GM19239 (cell line): ENCODE measurements around the gene TNFSF13B.
"Not testable (repeated sequence)": the region's sequence is repeated elsewhere in the genome, so short reads cannot be mapped to it uniquely, and the experiment has no call there.

Experiments used
- DNase-seq: peaks from one replicate; pipeline ENCODE4 v3.0.0; 2011; ENCODE audit warnings: low spot score; ENCODE audit not compliant: insufficient read length
- FAIRE-seq: peaks from 2 replicates; lab custom pipeline; 2011; peaks lifted over from hg19 to GRCh38; lab: Jason Lieb, UNC

Gene TNFSF13B

GRCh38 chr13:108269601-108270328, at the start of gene TNFSF13B:
Gene TNFSF13B, plus strand, starts transcription at chr13:108269718. Its CDS starts 178 bp downstream, at chr13:108269896.
- peak; percentile 14 for DNase-seq
- peak; percentile 86 for FAIRE-seq

- FAIRE-seq = peak; percentile 60
- no peak for DNase-seq
Measured at GRCh38 chr13:108220041-108220440, 49.5 kb upstream of the TNFSF13B start.

- DNase-seq (no peak), FAIRE-seq (no peak)
Measured at GRCh38 chr13:108223687-108224503, 45.6 kb upstream of the TNFSF13B start.

GRCh38 chr13:108225440-108225839, 44.1 kb upstream of the TNFSF13B start:
- no peak for FAIRE-seq
- no peak for DNase-seq

GRCh38 chr13:108226184-108226583, 43.3 kb upstream of the TNFSF13B start:
- no peak for DNase-seq
- FAIRE-seq = peak; percentile 75

- DNase-seq (no peak), FAIRE-seq (peak; percentile 92)
Measured at GRCh38 chr13:108227651-108228272, 41.8 kb upstream of the TNFSF13B start.

GRCh38 chr13:108230377-108230776, 39.1 kb upstream of the TNFSF13B start:
- FAIRE-seq = no peak
- DNase-seq = no peak

- no peak for DNase-seq
- FAIRE-seq = peak; percentile 21
Measured at GRCh38 chr13:108249150-108249549, 20.4 kb upstream of the TNFSF13B start.

GRCh38 chr13:108257248-108257647, 12.3 kb upstream of the TNFSF13B start:
- DNase-seq = no peak
- no peak for FAIRE-seq

- no peak for FAIRE-seq
- DNase-seq = no peak
Measured at GRCh38 chr13:108263621-108264355, 5.7 kb upstream of the TNFSF13B start.

- peak; percentile 90 for FAIRE-seq
- DNase-seq = no peak
Measured at GRCh38 chr13:108266321-108266990, 3.1 kb upstream of the TNFSF13B start.

- DNase-seq = no peak
Measured at GRCh38 chr13:108267347-108267746, 2.2 kb upstream of the TNFSF13B start.

GRCh38 chr13:108267855-108268254, 1.7 kb upstream of the TNFSF13B start:
- DNase-seq, FAIRE-seq: not testable (repeated sequence)

More at GRCh38 chr13:108267347-108267746, 2.2 kb upstream of the TNFSF13B start:
- peak; percentile 57 for FAIRE-seq

- FAIRE-seq (peak; percentile 63), DNase-seq (no peak)
Measured at GRCh38 chr13:108268466-108269112, 929 bp upstream of the TNFSF13B start.

GRCh38 chr13:108270442-108270841, 924 bp downstream of the TNFSF13B start:
- DNase-seq = no peak
- peak; percentile 82 for FAIRE-seq

GRCh38 chr13:108272333-108272732, 2.8 kb downstream of the TNFSF13B start:
- peak; percentile 63 for FAIRE-seq
- no peak for DNase-seq

- FAIRE-seq (no peak), DNase-seq (no peak)
Measured at GRCh38 chr13:108273429-108274118, 4.1 kb downstream of the TNFSF13B start.

GRCh38 chr13:108274718-108275117, 5.2 kb downstream of the TNFSF13B start:
- DNase-seq (no peak), FAIRE-seq (no peak)
